GM12865 (cell line): ENCODE measurements around the gene HELZ2.
A peak's percentile ranks its signal among the peaks of the same experiment; 100 is the strongest.
"Not testable (repeated sequence)": the region's sequence is repeated elsewhere in the genome, so short reads cannot be mapped to it uniquely, and the experiment has no call there.

Source experiments
- DNase-seq: peaks from one replicate; pipeline ENCODE4 v3.0.0; 2010; ENCODE audit warnings: low read depth
- H3K4me3 ChIP-seq: 2 replicates; pipeline ENCODE4 v1.5.1; 2011; ENCODE audit warnings: mild to moderate bottlenecking, low read depth, low read length, control low read depth
- CTCF ChIP-seq: IDR thresholded peaks from 2 replicates; pipeline ENCODE4 v1.5.1; 2011; ENCODE audit warnings: low read length, control low read depth, low read depth, inconsistent platforms; ENCODE audit not compliant: insufficient read depth; ENCODE audit errors: missing control alignments

HELZ2 gene

GRCh38 chr20:63577317-63577894, 3.4 kb upstream of the HELZ2 start:
- H3K4me3 ChIP-seq, result no peak overlapping the region
- TF ChIP-seq CTCF, result no peak
- no peak for DNase-seq

GRCh38 chr20:63576311-63576710, 2.3 kb upstream of the HELZ2 start:
- no peak for TF ChIP-seq CTCF
- no peak for DNase-seq
- H3K4me3 ChIP-seq, result no peak overlapping the region

GRCh38 chr20:63574829-63575743, 1.0 kb upstream of the HELZ2 start:
- no peak for TF ChIP-seq CTCF
- H3K4me3 ChIP-seq, result no peak overlapping the region
- no peak for DNase-seq

GRCh38 chr20:63573647-63574131, 350 bp downstream of the HELZ2 start:
- no peak for DNase-seq
- TF ChIP-seq CTCF, result no peak

GRCh38 chr20:63572788-63573646, 1.0 kb downstream of the HELZ2 start:
- peak; percentile 10 for TF ChIP-seq CTCF
- DNase-seq, result no peak
- H3K4me3 ChIP-seq, result peak overlapping the region; percentile 83

More at GRCh38 chr20:63573647-63574131, 350 bp downstream of the HELZ2 start:
- H3K4me3 ChIP-seq, result peak overlapping the region; percentile 83

GRCh38 chr20:63572071-63572787, 1.8 kb downstream of the HELZ2 start:
- H3K4me3 ChIP-seq, result no peak overlapping the region
- no peak for TF ChIP-seq CTCF
- no peak for DNase-seq

GRCh38 chr20:63571087-63571478, 3.0 kb downstream of the HELZ2 start:
- H3K4me3 ChIP-seq, DNase-seq: not testable (repeated sequence)
